ENCODE data around the gene GORAB.

Gene GORAB

GRCh38 chr1:170594066-170594626 lies 62.2 kb downstream of the GORAB start:
- DNase-seq (ENCODE audit: low read depth in 2 of 2), result no peak
- H3K4me3 ChIP-seq (replicated peaks in 1 of 2; ENCODE audit: low read depth in 2 of 2, low read length in 2 of 2), result no peak overlapping the region
- no peak for TF ChIP-seq CTCF (IDR thresholded peaks at IDR 0.05; ENCODE audit: low read depth, low read length)

GRCh38 chr1:170596701-170597100 lies 64.7 kb downstream of the GORAB start:
- H3K4me3 ChIP-seq (replicated peaks in 1 of 2; ENCODE audit: low read depth in 2 of 2, low read length in 2 of 2), result no peak overlapping the region
- TF ChIP-seq CTCF (IDR thresholded peaks at IDR 0.05; ENCODE audit: low read depth, low read length), result no peak
- DNase-seq (ENCODE audit: low read depth in 2 of 2), result no peak

DNA sequence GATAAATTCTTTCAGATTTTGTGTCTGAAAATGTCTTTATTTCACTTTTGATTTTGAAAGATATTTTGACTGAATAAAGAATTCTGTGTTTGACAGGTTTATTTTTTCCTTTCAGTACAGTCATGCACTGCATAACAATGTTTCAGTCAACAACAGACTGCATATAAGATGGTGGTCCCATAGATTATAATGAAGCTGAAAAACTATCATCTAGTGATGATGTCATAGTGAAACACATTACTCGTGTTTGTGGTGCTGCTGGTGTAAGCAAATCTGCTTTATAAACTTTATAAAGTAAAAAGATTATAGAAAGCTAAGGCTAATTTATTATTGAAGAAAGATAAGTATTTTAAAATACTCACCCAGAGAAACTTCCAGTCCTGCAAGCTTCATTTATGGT lies 66.7 kb downstream of the GORAB start:
- TF ChIP-seq CTCF (IDR thresholded peaks at IDR 0.05; ENCODE audit: low read depth, low read length), result no peak
- H3K4me3 ChIP-seq (replicated peaks in 1 of 2; ENCODE audit: low read depth in 2 of 2, low read length in 2 of 2), result no peak overlapping the region
- no peak for DNase-seq (ENCODE audit: low read depth in 2 of 2)

GRCh38 chr1:170599033-170599432 lies 67.1 kb downstream of the GORAB start:
- TF ChIP-seq CTCF (IDR thresholded peaks at IDR 0.05; ENCODE audit: low read depth, low read length), result no peak
- DNase-seq (ENCODE audit: low read depth in 2 of 2), result no peak
- H3K4me3 ChIP-seq (replicated peaks in 1 of 2; ENCODE audit: low read depth in 2 of 2, low read length in 2 of 2), result no peak overlapping the region

- no peak for DNase-seq (ENCODE audit: low read depth in 2 of 2)
- H3K4me3 ChIP-seq (replicated peaks in 1 of 2; ENCODE audit: low read depth in 2 of 2, low read length in 2 of 2), result no peak overlapping the region
- TF ChIP-seq CTCF (IDR thresholded peaks at IDR 0.05; ENCODE audit: low read depth, low read length), result no peak
These were observed 69.9 kb downstream of the GORAB start for GRCh38 chr1:170601866-170602265.

Measured in cardiac fibroblast (primary cell).